NCI-H446 treated with DMSO at 0.1 percent for 48 hours (cell line): ENCODE data around the gene PPAT.

Source experiments
- DNase-seq: peaks from one replicate; lab custom pipeline; 2025; lab: John Stamatoyannopoulos, UW

PPAT gene

DNA sequence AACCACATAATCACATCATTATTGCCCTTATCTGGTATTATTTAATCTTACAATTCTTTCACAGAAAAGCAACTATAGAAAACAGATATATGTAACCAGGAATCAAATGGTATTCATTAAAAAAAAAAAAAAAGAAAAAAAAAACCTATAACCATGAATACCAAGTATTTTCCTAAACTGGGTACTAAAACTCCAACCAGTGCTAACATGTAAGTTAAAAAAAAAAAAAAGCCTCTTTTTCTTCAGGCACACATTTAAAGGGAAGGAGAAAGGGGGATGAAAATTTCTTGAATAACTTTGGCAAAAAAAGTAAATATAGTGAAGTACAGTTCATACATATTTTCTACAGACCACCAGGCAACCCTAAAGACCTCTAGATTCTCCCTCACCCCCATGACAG is 2.1 kb downstream of the PPAT start:
- no peak for DNase-seq

DNA sequence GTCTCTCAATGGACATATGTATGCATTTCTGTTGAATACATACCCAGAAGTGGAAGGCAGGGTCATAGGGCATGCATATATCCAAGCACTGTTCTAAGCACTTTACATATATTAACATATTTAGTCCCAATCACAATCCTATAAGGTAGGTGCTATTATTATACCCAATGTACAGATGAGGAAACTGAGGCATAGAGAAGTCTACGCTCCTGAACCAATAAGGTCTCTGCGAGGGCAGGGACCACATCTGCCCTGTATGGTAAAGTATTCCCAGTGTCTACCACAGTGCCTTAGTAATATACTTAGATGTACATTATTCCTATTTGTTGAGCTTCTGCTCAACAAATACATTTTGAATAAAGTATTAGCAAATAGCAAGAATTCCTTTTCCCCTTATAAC is 5.2 kb downstream of the PPAT start:
- no peak for DNase-seq

DNA sequence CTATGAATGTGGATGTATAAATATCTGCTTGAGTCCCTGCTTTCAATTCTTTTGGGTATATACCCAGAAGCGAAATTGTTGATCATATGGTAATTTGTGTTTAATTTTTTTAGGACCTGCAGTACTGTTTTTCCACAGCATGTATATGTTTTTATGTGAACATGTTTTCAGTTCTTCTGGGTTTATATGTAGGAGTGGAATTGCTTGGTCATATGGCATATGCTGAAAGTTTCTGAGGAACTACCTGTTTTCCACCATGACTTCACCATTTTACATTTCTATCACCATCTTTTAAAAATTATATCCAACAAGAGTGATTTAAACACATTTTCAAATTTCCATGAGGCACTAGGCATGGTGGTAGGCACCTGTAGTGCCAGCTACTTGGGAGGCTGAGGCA is 8.2 kb downstream of the PPAT start:
- no peak for DNase-seq

DNA sequence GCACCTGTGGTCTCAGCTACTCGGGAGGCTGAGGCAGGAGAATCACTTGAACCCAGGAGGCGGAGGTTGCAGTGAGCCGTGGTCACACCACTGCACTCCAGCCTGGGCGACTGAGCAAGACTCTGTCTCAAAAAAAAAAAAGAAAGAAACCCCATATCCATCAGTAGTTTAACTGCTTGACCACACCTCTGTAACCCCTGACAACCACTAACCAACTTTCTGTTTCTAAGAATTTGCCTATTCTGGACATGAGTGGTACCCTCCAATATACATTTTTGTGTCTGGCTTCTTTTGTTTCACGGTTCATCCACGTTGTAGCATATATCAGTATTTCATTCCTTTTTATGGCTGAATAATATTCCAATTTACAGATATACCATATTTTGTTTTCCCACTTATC is 9.1 kb downstream of the PPAT start:
- DNase-seq = no peak

DNA sequence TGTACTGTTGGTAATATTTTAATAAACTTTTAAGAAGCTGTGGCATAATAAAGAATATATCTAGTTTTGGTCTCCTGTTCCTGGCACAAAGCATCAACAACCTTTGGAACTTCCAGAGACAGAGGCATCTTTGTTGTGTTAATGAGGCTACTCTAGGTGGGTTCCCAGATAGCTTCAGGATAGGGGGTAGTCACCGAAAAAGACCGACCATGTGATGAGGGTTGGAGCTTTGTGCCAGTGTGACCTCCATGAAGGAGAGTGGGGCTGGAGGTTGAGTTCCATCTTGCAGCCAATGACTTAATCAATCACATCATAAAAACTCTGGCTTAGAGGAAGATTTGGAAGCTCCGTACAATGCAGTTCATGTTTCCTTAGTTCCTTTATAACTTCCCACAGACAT is 9.9 kb downstream of the PPAT start:
- DNase-seq = no peak

DNA sequence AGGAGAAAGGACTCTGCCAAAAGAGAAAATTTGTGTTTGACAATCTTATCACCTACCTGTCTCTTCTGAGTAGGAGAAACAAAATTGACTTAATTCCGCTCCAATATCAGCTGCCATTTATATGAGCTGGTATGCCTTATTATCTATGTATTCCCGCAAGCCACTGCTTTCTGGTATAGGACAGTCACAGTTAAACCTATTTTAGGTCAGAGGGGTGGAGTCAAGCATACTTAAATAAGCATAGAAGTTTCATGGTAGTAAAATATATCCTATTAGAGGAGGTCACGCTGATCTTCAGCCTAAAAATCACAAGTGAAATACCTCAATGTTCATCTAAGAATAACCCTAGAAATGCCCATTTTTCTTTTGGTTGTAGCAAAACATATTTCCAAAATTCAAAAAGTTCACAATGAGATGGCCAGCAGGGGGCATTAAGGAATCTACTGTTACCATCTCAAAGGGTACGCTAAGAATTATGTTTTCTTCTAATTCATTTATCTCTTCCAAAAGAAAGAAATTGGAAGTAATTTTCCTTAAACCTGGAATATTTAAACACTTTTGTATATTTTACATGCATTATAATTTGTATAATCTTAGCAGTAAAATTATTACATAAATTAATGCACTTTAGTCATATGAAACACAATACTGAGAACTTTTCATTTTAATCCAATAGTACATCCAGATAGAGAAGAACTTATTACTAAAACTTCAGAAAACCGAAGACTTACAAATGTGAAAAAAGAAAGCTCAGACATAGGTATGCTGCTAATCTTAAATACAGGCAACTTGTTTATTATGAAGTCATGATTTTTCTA is 10.5 kb downstream of the PPAT start:
- DNase-seq = no peak

DNA sequence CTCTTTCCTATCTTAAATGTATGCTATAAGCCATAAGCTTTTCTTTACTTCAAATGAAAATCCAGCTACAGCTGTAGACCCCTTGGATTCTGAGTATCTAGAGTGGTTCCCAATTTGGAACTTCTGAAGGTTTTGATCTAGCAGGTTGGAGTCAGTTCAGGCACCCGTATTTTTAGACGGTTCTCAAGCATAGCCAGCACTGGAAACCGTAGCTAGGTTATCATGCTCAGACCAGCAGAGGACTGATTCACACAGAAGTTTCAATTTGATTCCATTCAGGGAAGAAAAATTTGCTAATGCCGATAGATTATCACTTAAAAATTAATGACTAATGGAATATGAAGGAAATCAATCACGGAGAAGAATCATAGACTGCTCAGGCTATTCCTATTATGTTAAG is 11.2 kb downstream of the PPAT start:
- DNase-seq = no peak

DNA sequence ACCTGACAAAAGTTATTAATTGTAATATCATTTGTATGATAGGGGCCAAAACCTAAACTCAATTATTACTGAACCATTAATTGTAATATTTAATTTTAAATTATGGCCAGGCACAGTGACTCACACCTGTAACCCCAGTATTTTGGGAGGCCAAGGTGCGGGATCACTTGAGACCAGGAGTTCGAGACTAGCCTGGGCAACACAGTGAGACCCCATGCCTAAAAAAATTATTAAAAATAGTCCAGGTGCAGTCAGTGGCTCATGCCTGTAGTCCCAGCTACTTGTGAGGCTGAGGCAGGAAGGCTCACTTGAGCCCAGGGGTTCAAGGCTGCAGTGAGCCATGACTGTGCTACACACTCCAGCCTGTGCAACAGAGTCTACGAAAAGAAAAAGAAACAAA is 18.0 kb downstream of the PPAT start:
- DNase-seq = no peak

DNA sequence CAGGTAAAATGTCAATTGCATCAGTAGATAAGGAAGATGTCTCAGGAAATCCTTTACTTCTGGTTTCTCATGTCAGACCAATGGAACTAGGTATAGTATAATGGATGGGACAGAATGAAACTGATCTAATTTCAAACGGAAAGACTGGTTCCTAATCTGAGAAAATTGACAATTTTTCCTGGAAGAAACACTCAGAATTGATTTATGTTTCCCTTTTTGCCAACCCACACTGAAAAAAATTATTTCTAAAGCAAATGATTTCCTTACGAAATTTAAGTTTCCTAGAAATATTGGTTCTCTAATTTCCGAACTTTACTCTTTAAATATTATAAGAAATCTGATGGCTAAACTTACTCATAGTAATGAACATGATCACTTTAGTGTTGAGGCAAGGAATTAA is 19.1 kb downstream of the PPAT start:
- no peak for DNase-seq

DNA sequence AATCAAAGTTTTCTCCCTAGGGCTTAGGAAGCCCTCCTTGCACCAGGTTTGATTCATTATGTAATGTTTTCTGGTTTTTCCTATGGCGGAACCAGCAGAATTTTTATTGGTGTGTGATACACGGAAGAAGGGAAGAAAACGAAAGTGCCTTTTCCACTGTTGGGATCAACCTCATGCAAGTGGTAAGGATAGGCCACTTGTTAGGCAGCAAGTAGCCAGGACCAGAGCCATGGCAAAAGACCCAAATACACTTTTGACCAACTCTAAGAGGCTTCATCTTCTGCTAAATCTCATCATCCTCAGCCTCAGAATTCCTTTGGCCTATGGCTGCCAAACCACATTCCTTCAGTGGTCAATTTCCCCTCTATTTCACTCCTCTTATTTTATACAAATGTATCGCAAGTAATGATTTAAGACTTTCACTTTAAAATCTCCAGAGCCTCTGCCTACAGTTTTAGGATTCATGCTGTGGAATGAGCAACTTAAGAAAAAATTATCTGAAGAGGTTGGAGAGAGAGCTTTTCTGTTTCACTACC is 21.2 kb downstream of the PPAT start:
- no peak for DNase-seq

DNA sequence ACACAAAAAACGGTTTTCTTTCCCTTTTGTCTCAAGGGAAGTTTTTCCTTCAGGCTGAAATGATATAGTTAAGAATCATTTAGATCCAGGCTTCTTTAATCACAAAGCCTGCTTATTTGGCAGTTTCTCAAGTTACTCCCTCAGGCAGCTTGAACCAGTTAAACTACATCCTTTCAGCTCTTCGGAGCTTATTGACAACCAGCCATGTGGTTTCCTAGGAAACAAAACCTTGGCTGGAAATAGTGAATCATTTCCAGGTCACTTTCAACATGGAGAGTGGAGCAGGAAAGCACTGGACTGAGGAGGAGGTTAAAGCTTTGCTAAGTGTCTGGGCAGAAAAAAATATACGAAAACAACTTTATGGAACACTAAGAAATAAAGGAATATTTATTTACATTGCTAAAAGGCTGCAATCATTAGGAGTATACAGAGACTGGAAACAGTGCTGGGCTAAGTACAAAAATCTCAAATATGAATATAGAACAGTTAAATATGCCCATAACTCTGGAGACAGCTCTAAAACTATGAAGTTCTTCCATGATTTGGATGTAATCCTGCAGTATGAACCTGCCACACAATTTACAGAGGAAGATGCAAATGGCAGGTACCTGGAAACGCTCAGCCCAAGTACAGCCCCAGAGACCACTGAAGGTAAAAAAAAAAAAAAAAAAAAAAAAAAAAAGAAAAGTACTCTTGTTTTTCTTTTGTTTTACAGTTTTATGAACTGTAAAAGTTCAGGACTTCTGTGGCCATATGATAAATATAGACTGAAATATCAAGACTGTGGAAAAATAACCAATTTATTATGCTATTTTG is 25.0 kb downstream of the PPAT start:
- peak; percentile 91 for DNase-seq

DNA sequence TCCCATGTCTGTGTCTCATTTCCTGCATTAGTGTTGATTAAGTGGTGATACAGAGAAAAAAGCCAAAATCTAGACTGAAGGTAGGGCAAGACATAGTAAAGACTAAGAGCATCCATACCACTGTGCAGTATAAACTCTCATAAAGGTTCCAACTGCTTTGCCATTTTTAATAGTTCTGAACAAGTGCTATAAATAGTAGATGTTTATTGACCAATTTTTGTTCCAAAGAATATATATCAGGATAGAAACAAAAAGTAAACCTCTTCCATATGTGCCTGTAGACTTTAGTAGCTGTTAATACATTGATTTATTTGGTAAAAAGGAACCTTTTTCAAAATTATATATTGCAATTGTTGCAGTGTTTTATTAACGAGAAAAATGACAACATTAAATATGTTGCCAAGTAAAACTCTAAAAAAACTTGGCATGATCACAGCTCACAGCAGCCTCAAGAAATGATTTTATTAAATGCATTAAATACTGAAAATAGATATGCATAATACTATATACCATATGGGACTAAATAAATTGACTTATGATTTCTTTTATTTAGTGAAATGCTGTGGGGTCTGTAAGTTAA is 25.8 kb downstream of the PPAT start:
- no peak for DNase-seq

DNA sequence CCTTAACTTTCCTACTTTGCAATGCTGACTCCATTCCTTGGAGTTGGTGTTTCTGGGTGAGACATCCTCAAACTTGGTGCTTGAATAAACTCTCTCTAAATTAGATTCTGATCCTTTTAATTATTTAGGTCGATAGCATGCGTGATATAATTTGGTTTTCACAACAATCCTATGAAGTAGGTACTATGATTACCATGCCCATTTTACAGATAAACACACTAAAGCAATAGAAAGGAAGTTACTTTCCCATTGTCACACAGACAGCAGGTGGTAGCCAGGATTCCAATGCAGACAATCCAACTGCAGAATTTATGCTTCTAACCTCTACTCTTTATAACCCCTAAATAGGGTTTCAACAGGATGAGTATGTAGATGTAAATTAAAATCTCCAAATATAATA is 26.4 kb downstream of the PPAT start:
- no peak for DNase-seq

DNA sequence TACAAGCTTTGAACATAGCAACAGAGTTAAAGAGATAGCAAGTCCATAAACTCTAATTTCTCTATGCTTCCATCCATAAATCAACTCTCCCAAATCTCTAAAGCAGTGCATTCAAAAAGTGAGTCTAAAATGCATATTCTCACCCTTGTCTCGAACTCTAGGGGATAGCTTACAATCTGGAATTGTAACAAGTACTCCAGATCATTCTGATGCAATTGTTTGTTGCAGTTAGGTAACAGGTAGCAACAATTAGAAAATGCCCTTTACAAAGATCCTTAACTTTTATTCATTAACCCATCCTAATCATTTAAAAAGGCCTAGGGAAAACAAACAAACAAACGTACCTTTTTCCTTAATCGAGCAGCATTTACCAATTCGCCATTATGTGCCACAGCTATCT is 29.3 kb downstream of the PPAT start:
- DNase-seq = no peak

DNA sequence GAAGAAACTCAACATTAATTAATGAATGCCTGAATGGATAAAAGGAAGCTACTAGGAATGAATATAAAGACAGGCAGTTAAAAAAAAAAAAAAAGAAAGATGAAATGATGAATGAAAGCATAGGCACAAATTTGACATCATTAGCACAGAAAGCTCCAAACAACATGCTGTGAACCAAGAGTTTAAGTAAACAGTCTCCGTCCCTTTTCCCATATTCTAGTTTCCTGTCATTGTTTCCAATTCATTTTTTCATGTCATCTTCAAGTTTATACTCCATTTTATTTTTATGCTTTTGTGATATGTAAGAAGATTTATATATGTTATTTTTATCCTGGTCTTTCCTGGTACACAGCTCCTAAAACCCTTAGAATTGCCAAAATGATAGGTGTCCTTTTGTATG is 30.4 kb downstream of the PPAT start:
- no peak for DNase-seq

DNA sequence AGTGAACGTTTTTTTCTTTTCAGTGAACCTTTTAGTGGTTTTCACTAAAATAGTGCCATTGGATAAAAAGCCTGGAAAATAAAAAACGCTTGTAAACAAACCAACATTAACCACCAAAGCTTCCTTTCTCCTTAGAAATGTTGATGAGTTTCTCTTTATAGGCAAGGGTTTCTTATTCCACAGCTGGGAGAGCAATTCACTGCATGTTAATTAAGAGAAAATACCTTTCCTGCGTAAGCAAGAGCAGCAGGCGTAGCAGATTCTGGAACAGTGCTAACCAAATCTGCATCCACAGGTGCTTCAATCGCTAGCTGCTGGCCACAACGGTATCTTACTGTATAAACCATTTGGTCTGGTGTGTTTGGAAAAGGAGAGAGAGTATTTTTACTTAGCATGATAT is 34.9 kb downstream of the PPAT start:
- DNase-seq = no peak

DNA sequence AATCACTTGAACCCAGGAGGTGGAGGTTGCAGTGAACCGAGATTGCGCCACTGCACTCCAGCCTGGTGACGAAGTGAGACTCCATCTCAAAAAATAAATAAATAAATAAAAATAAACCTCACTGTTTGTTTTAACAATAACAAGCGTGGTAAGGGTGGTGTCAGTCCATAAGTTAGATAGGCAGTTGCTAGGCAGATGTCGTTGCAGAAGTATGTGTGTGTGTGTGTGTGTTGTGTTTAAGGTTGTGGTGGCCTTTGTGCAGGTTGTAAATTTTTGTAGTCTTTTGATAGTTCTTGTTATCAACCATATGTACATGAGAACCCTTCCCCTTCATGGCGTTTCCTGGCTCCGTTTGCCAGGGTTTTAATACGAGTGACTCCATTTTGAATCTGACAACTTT is 44.1 kb downstream of the PPAT start:
- DNase-seq = no peak

DNA sequence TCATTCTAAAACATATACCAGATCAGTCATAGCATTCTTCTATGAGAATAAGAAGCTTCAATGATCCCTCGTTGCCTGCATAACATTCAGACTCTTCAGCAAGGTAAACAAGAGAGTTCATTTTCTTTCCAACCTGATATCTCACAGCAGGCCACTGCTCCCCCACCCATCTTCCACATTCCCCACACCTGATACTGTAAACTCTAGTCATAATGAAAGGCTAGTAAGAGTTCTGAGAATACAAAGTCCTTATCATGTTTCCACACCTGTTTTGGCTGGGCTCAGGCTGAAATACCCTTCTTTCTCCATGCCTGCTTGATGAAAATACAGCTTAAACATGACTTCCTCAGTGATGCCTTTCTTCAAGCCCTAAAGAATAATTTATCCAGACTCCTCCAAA is 45.9 kb downstream of the PPAT start:
- DNase-seq = no peak

DNA sequence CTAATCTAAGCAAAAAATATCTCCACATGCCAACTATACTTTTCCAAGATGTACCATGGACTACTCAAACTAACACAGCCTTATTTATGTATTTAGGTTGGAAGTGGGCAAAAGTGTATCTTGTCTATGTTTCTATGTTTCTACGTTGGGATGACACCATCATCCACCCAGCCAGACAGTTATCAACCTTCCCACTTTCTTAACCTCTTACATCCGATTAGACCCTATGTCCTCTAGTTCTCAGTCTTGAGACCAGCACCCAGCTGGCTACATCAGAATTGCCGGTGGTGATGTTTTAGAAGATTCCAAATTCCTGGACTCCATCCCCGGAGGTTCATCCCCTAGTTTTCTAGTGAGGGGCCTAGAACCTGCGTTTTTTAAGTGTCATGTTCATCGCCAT is 47.1 kb downstream of the PPAT start:
- DNase-seq = no peak

DNA sequence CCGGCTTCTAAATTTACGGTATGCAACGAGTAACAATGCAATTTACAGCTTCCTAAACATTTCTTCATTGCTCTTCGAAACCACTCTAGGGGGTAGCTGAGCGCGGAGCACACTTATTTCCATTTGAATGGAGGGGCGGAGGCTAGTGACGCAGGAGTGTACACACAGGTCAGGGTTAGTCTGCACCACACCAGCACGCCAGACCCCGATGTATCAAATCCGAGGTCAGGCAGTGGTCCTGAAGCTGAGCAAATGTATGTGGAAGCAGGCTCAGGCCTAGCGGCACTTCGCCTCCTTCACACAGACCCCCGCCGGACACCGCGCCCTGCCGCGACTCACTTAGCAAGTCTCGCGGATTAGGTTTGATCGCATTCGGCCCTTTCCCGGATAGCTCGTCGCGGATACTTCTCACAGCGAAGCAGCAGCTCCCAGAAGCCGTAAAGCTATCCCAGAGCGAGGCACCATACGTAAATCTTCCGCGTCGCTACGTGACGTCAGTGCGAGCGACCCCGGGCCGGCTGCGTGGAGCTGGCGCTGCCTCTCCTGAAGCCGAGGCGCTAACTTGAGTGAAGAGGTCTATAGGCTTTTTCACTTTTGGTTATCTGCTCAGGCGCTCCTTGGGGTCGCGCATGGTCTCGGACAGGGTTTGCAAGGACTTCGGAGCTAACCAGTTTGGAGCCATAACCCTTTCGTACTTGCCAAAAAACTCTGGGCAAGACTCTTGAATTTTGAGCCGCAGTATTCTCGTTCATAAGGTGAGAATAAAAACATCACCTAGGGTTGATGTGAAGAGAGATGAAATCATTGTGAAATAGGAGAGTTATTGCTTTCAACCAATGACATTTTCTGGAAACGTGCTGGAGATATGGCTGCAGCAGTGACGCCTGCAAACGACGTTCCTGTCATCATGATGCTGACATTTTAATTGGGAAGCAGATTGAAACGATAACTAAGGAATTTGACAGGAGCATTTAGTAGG is 48.1 kb downstream of the PPAT start, which contains the start of gene AASDH:
TSS of gene AASDH (minus strand) at position 469 of the 979 bp plus-strand sequence. CDS start 3,192 bp downstream, outside the sequence.
- peak; percentile 94 for DNase-seq

DNA sequence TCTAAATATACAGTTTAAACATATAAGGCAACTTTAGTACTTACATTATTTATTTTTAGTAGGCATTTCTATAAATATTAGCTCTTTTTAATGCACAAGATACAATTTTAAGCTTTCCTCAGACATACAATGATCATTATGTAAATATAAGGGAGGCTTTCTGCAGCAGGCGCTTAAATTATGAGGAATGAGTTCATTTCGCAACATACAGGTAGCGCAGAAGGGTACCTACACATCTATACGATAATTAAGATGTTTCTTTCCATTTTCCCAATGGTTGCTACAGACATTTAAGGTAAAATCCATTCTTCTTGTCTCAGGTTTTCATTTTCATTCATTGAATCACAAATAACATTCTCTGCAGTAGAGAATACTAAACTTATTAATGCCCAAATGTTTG is 49.3 kb downstream of the PPAT start:
- DNase-seq = no peak

DNA sequence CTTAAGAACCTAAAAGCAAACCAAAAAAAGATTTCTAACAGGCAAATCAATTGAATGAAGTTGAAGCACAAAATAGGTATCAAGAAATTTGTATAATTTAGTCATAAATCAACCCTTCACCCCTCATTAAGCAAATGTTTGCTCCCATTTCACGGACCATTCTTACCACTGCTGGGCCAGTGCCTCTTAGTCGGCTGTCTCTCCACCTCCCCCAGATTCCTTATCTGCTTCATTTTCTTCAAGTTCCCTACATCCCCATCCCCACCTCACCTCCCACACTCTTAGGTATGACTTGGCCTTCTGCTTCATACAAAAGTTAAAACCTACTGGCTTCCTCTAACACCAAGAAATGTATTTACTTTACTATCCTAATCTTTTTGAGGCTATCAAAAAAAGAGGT is 60.0 kb downstream of the PPAT start:
- no peak for DNase-seq
